ENCODE measurements around the gene CTSW.

CTSW gene

GRCh38 chr11:65849771-65850216 lies 29.8 kb upstream of the CTSW start:
- Histone ChIP-seq H3K4me3 (ENCODE audit: low read depth, low read length) (no peak overlapping the region), H3K9me3 (ENCODE audit: control insufficient read depth, low read length) (no peaks in the 10 kb centered on the region), H3K27me3 (ENCODE audit: control insufficient read depth, insufficient read depth, low read length) (no peaks in the 10 kb centered on the region), H3K36me3 (ENCODE audit: control insufficient read depth, insufficient read depth, low read length) (no peaks in the 10 kb centered on the region), H3K9ac (no peak overlapping the region), H2AFZ (no peak overlapping the region), H3K4me1 (no peaks in the 10 kb centered on the region), H3K27ac (no peak overlapping the region), H3K79me2 (no peaks in the 10 kb centered on the region), H3K4me2 (ENCODE audit: low read length) (no peak overlapping the region)
- TF ChIP-seq, protein P1, sequence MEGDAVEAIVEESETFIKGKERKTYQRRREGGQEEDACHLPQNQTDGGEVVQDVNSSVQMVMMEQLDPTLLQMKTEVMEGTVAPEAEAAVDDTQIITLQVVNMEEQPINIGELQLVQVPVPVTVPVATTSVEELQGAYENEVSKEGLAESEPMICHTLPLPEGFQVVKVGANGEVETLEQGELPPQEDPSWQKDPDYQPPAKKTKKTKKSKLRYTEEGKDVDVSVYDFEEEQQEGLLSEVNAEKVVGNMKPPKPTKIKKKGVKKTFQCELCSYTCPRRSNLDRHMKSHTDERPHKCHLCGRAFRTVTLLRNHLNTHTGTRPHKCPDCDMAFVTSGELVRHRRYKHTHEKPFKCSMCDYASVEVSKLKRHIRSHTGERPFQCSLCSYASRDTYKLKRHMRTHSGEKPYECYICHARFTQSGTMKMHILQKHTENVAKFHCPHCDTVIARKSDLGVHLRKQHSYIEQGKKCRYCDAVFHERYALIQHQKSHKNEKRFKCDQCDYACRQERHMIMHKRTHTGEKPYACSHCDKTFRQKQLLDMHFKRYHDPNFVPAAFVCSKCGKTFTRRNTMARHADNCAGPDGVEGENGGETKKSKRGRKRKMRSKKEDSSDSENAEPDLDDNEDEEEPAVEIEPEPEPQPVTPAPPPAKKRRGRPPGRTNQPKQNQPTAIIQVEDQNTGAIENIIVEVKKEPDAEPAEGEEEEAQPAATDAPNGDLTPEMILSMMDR (IDR thresholded peaks at IDR 0.05) = no peak

- Histone ChIP-seq H3K27me3 (ENCODE audit: control insufficient read depth, insufficient read depth, low read length) (no peaks in the 10 kb centered on the region), H3K4me1 (no peaks in the 10 kb centered on the region), H3K79me2 (no peaks in the 10 kb centered on the region), H3K27ac (no peak overlapping the region), H2AFZ (no peak overlapping the region), H3K4me2 (ENCODE audit: low read length) (no peak overlapping the region), H3K9me3 (ENCODE audit: control insufficient read depth, low read length) (no peaks in the 10 kb centered on the region), H3K36me3 (ENCODE audit: control insufficient read depth, insufficient read depth, low read length) (no peaks in the 10 kb centered on the region), H3K9ac (no peak overlapping the region), H3K4me3 (ENCODE audit: low read depth, low read length) (no peak overlapping the region)
- TF ChIP-seq, protein P1 (IDR thresholded peaks at IDR 0.05) = no peak
Observed at GRCh38 chr11:65850217-65851082, 29.2 kb upstream of the CTSW start.

DNA sequence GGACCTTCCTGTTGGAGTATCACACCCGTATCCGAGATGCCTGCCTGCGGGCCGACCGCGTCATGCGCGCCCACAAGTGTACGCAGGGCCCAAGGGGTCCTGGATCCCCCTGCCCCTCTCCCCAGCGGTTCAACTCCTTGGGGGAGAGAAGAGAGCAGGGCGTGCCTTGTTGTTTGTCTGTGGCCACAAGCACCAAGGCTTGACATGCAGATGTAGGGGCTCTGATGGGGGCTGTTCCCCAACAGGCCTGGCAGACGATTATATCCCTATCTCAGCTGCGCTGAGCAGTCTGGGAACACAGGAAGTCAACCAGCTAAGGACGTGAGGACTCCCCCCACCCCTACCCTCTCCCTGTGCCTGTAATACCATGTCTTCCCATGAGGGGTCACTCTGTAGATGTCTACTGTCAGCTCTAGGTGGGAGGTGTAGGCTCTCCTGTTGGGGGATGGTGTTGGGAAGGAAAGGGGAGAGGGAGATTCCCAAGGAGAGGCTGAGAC lies 28.5 kb upstream of the CTSW start:
- TF ChIP-seq, protein P1 (IDR thresholded peaks at IDR 0.05) = no peak
- Histone ChIP-seq H3K4me2 (ENCODE audit: low read length) (no peak overlapping the region), H3K4me3 (ENCODE audit: low read depth, low read length) (no peak overlapping the region), H3K36me3 (ENCODE audit: control insufficient read depth, insufficient read depth, low read length) (no peaks in the 10 kb centered on the region), H3K79me2 (no peaks in the 10 kb centered on the region), H3K9ac (no peak overlapping the region), H2AFZ (no peak overlapping the region), H3K27ac (no peak overlapping the region), H3K4me1 (peaks cover 2% of the 10 kb centered on the region), H3K27me3 (ENCODE audit: control insufficient read depth, insufficient read depth, low read length) (no peaks in the 10 kb centered on the region), H3K9me3 (ENCODE audit: control insufficient read depth, low read length) (no peaks in the 10 kb centered on the region)

DNA sequence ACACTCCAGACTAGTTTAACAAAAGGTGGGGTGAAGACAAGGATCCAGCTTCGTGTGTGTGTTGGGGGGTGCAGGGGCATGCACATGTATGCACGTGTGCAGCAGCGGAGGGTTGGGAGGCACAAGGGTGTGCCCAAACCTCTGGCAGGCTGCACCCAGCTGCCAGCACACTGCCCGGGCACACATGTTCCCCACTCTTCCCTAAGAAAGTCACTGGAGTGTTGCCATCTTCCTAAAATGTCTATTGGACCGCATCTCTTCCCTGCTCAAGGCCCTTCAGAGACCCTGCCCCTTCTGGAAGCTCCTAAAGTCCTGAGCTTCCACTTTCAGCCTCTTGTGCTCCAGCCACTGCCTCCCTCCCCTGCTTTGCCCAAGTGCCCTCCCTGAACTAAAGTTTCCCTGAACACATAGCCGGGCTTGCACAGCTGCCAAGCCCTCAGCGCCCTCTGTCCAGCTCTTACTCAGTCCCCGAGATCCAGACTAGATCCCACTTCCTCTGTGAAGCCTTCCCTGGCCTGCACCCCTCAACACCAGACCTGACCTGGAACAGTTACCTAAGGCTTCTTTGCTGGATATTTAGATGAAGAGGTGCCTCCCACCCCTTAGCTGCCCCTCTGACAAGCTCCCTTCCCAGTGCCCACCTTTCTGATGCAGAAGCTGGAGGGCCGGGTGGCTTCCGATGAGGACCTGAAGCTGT lies 27.7 kb upstream of the CTSW start:
- Histone ChIP-seq H2AFZ (no peak overlapping the region), H3K4me2 (ENCODE audit: low read length) (no peak overlapping the region), H3K4me1 (peaks cover 6% of the 10 kb centered on the region), H3K27ac (no peak overlapping the region), H3K9ac (no peak overlapping the region), H3K36me3 (ENCODE audit: control insufficient read depth, insufficient read depth, low read length) (no peaks in the 10 kb centered on the region), H3K9me3 (ENCODE audit: control insufficient read depth, low read length) (no peaks in the 10 kb centered on the region), H3K27me3 (ENCODE audit: control insufficient read depth, insufficient read depth, low read length) (no peaks in the 10 kb centered on the region), H3K79me2 (peaks cover 3% of the 10 kb centered on the region), H3K4me3 (ENCODE audit: low read depth, low read length) (no peak overlapping the region)
- TF ChIP-seq, protein P1 (IDR thresholded peaks at IDR 0.05) = no peak
